Lung (tissue), 16 donors: Measurements from ENCODE around the gene CMKLR1. TPM values are rescaled to one million over a fixed set of nuclear protein-coding genes. Genes with fewer than 3 reads are reported as not detected.

Experiments used
- ATAC-seq: fragments of 200-7000 bp; cut with Tn5 transposase; one replicate; pipeline ENCODE4 v1.9.1; 2020; ENCODE audit warnings: moderate number of reproducible peaks; ENCODE audit not compliant: insufficient read depth, low FRiP score
- DNase-seq, 3 donors: peaks; one replicate each; pipeline ENCODE4 v3.0.0-alpha.2; 2013 to 2017
- H3K27ac ChIP-seq, 2 donors: one replicate each; pipeline ENCODE4 v1.5.1; 2013; ENCODE audit warnings: mild to moderate bottlenecking in 2 of 2, moderate library complexity in 2 of 2, control low read depth in 1 of 2, inconsistent platforms in 1 of 2, low read depth in 1 of 2, low read length in 1 of 2
- H3K27me3 ChIP-seq, 3 donors: one replicate each; pipeline ENCODE4 v1.5.1; 2013; ENCODE audit warnings: low read length in 2 of 3; ENCODE audit not compliant: control insufficient read depth in 3 of 3, insufficient read depth in 3 of 3
- H3K36me3 ChIP-seq, 4 donors: one replicate each; pipeline ENCODE4 v1.5.1; 2013; ENCODE audit warnings: low read length in 4 of 4, mild to moderate bottlenecking in 1 of 4, moderate library complexity in 1 of 4; ENCODE audit not compliant: control insufficient read depth in 4 of 4, insufficient read depth in 4 of 4
- H3K4me1 ChIP-seq, 5 donors: one replicate each; pipeline ENCODE4 v1.5.1; 2013; ENCODE audit warnings: low read length in 5 of 5, mild to moderate bottlenecking in 2 of 5, moderate library complexity in 1 of 5; ENCODE audit not compliant: control insufficient read depth in 5 of 5, insufficient read depth in 5 of 5
- H3K4me3 ChIP-seq: one replicate; pipeline ENCODE4 v1.5.1; 2013; ENCODE audit warnings: mild to moderate bottlenecking, control low read depth, moderate library complexity
- H3K9ac ChIP-seq, 2 donors: one replicate each; pipeline ENCODE4 v1.5.1; 2013; ENCODE audit warnings: low read length in 2 of 2, control low read depth in 1 of 2; ENCODE audit not compliant: insufficient read depth in 1 of 2
- H3K9me3 ChIP-seq, 4 donors: one replicate each; pipeline ENCODE4 v1.5.1; 2013; ENCODE audit warnings: low read length in 3 of 4, mild to moderate bottlenecking in 1 of 4, moderate library complexity in 1 of 4; ENCODE audit not compliant: control insufficient read depth in 4 of 4, insufficient read depth in 3 of 4
- CTCF ChIP-seq: IDR thresholded peaks from 2 replicates; pipeline ENCODE4 v1.5.1; 2012; ENCODE audit warnings: mild to moderate bottlenecking; ENCODE audit errors: control extremely low read depth, extremely low read depth
- WGBS, 2 donors: extraction: QIAGEN DNeasy Blood & Tissue Kit; methylation state at CpG; one replicate each; pipeline ENCODE4 v1.1.7; 2013; 5-methylcytosine and 5-hydroxymethylcytosine counted together
- long read RNA-seq, 5 donors: transcript quantifications; one replicate each; lab custom pipeline, GENCODE V29; 2026
- polyA plus RNA-seq, 2 donors: library from polyadenylated mRNA; stranded (reverse); fragments of 200-250 nt; gene quantifications; one replicate each; pipeline ENCODE4 v1.2.1, GENCODE V29; 2013
- total RNA-seq, 2 donors: library from RNA; depleted of rRNA in 1 of 2; stranded (reverse); fragments of >200 nt in 1 of 2; gene quantifications; one replicate each; pipeline ENCODE4 v1.2.1, GENCODE V29; 2014 to 2021
- donor health status: control.
- donor health status: control.
- donor health status: Bipolar disorder and iron deficiency.
- donor health status: healthy.
- donor health status: DM: yes; HTN: yes; CAD: no.

CMKLR1 gene
- total RNA-seq (10 to 100 TPM; 15.4 to 20.5 TPM), polyA plus RNA-seq (10 to 100 TPM in 1 of 2 donors, 1 to 10 TPM in 1; 4.4 to 19.6 TPM)
- long read RNA-seq, donor 1, full-length matches to known transcripts = 4 of 4 reads
- long read RNA-seq, donor 1, partial matches to known transcripts = 0 of 4 reads
- long read RNA-seq, donor 1, other reads (novel, unspliced or antisense) = 0 of 4 reads
- long read RNA-seq, donor 2, full-length matches to known transcripts = 1 of 1 reads
- long read RNA-seq, donor 2, partial matches to known transcripts = 0 of 1 reads
- long read RNA-seq, donor 2, other reads (novel, unspliced or antisense) = 0 of 1 reads
- long read RNA-seq, donor 3, partial matches to known transcripts = 0 of 2 reads
- long read RNA-seq, donor 3, other reads (novel, unspliced or antisense) = 0 of 2 reads
- long read RNA-seq, donor 4 = 0 reads
- long read RNA-seq, donor 5, full-length matches to known transcripts = 3 of 3 reads
- long read RNA-seq, donor 5, partial matches to known transcripts = 0 of 3 reads
- long read RNA-seq, donor 5, other reads (novel, unspliced or antisense) = 0 of 3 reads

GRCh38 chr12:108338915-108339657 is at the start of gene CMKLR1:
TSS of gene CMKLR1 (minus strand) at chr12:108339311. CDS start at chr12:108293591, 45,720 bp downstream.
- peaks cover 0 to 33% (median 11%) of the 10 kb centered on the region in 5 donors for H3K4me1 ChIP-seq
- ATAC-seq (no peak), DNase-seq (peak; percentile 76 to 83 (median 79))
- peak within 1 kb of the TSS; percentile 5 for H3K4me3 ChIP-seq
- peaks cover 0 to 2% (median 0%) of the 10 kb centered on the region in 4 donors for H3K9me3 ChIP-seq
- peaks cover 0 to 8% (median 0%) of the 10 kb centered on the region in 3 donors for H3K27me3 ChIP-seq
- H3K27ac ChIP-seq = peak within 1 kb of the TSS in 1 of 2 donors; percentile 81
- H3K36me3 ChIP-seq = no peaks in the 10 kb centered on the region
- WGBS, 2 donors = 6 to 9% methylated on average over 14 to 24 of the region's 24 CpGs
- H3K9ac ChIP-seq = peak within 1 kb of the TSS in 1 of 2 donors; percentile 70
- TF ChIP-seq CTCF = no peak

- DNase-seq (no peak), ATAC-seq (no peak)
- no peak for TF ChIP-seq CTCF
- H3K27me3 ChIP-seq = no peaks in the 10 kb centered on the region
- H3K4me3 ChIP-seq = no peak overlapping the region
- WGBS, 2 donors = 84 to 96% methylated on average over 1 of the region's 1 CpG
- H3K4me1 ChIP-seq = no peaks in the 10 kb centered on the region
- H3K9ac ChIP-seq = no peak overlapping the region
- H3K9me3 ChIP-seq = peaks cover 0 to 3% (median 0%) of the 10 kb centered on the region in 4 donors
- H3K27ac ChIP-seq = no peak overlapping the region
- no peaks in the 10 kb centered on the region for H3K36me3 ChIP-seq
These were observed 48.7 kb upstream of the CMKLR1 start for GRCh38 chr12:108387771-108388170.

- H3K9ac ChIP-seq = no peak overlapping the region
- no peaks in the 10 kb centered on the region for H3K36me3 ChIP-seq
- no peak overlapping the region for H3K27ac ChIP-seq
- H3K9me3 ChIP-seq = peaks cover 0 to 3% (median 0%) of the 10 kb centered on the region in 4 donors
- no peaks in the 10 kb centered on the region for H3K27me3 ChIP-seq
- H3K4me3 ChIP-seq = no peak overlapping the region
- TF ChIP-seq CTCF = no peak
- ATAC-seq (no peak), DNase-seq (no peak)
- 47 to 53% methylated on average over 8 of the region's 8 CpGs for WGBS, 2 donors
- H3K4me1 ChIP-seq = no peaks in the 10 kb centered on the region
These were observed 47.7 kb upstream of the CMKLR1 start for GRCh38 chr12:108386709-108387360.
